HG02852 (cell line): ENCODE measurements around the gene ROR1.
"Not testable (repeated sequence)": the region's sequence is repeated elsewhere in the genome, so short reads cannot be mapped to it uniquely, and the experiment has no call there.

Experiments
- ATAC-seq: cut with Tn5 transposase; IDR thresholded peaks from one replicate; pipeline ENCODE4 v1.9.1; 2021; ENCODE audit warnings: mild to moderate bottlenecking, moderate library complexity; ENCODE audit not compliant: unreplicated experiment

Gene ROR1

GRCh38 chr1:63819795-63820194 lies 46.0 kb downstream of the ROR1 start:
- ATAC-seq: no peak

GRCh38 chr1:63821091-63822005 lies 47.5 kb downstream of the ROR1 start:
- no peak for ATAC-seq

GRCh38 chr1:63822540-63822939 lies 48.7 kb downstream of the ROR1 start:
- ATAC-seq: no peak

GRCh38 chr1:63824451-63824850 lies 50.6 kb downstream of the ROR1 start:
- no peak for ATAC-seq

GRCh38 chr1:63825111-63825510 lies 51.3 kb downstream of the ROR1 start:
- ATAC-seq: no peak

- not testable (repeated sequence) for ATAC-seq
Observed at GRCh38 chr1:63826246-63826861, 52.5 kb downstream of the ROR1 start.

GRCh38 chr1:63827411-63828321 lies 53.8 kb downstream of the ROR1 start:
- ATAC-seq: no peak

- peak; percentile 84 for ATAC-seq
Observed at GRCh38 chr1:63828322-63829044, 54.7 kb downstream of the ROR1 start.

GRCh38 chr1:63829349-63830327 lies 55.8 kb downstream of the ROR1 start:
- ATAC-seq: no peak

GRCh38 chr1:63831409-63831808 lies 57.6 kb downstream of the ROR1 start:
- ATAC-seq: no peak

GRCh38 chr1:63833363-63834119 lies 59.7 kb downstream of the ROR1 start:
- no peak for ATAC-seq

GRCh38 chr1:63835128-63835527 lies 61.3 kb downstream of the ROR1 start:
- no peak for ATAC-seq

- no peak for ATAC-seq
Observed at GRCh38 chr1:63836374-63836773, 62.6 kb downstream of the ROR1 start.

GRCh38 chr1:63836830-63837229 lies 63.0 kb downstream of the ROR1 start:
- no peak for ATAC-seq

GRCh38 chr1:63843010-63843409 lies 69.2 kb downstream of the ROR1 start:
- no peak for ATAC-seq

- no peak for ATAC-seq
Observed at GRCh38 chr1:63843884-63844283, 70.1 kb downstream of the ROR1 start.

- no peak for ATAC-seq
Observed at GRCh38 chr1:63845346-63845745, 71.5 kb downstream of the ROR1 start.

- no peak for ATAC-seq
Observed at GRCh38 chr1:63847308-63847910, 73.6 kb downstream of the ROR1 start.
